CD4-positive, CD25-positive, alpha-beta regulatory T cell (primary cell): Measurements from ENCODE around the gene COL26A1. TPM values are rescaled to one million over a fixed set of nuclear protein-coding genes. Genes with fewer than 3 reads are reported as not detected.
A peak's percentile ranks its signal among the peaks of the same experiment; 100 is the strongest.
"Not testable (repeated sequence)": the region's sequence is repeated elsewhere in the genome, so short reads cannot be mapped to it uniquely, and the experiment has no call there.

Experiments
- ATAC-seq, 2 donors: fragments of 150-1000 bp; cut with Tn5 transposase; one replicate each; pipeline ENCODE4 v1.10.0; 2021; ENCODE audit warnings: low read depth in 2 of 2, moderate number of reproducible peaks in 2 of 2, moderate library complexity in 1 of 2
- DNase-seq, 3 donors: peaks; one replicate each; pipeline versions ENCODE4 v3.0.0 to v3.0.0-alpha.2; 2012 to 2022; ENCODE audit warnings: mixed read lengths in 1 of 3
- H3K27ac ChIP-seq: one replicate; pipeline ENCODE4 v1.7.0; 2013; ENCODE audit warnings: mild to moderate bottlenecking, low read length; ENCODE audit not compliant: insufficient read depth, poor library complexity, severe bottlenecking
- H3K27me3 ChIP-seq: one replicate; pipeline ENCODE4 v1.7.0; 2013; ENCODE audit warnings: low read length; ENCODE audit not compliant: control insufficient read depth, insufficient read depth
- H3K36me3 ChIP-seq: one replicate; pipeline ENCODE4 v1.7.0; 2013; ENCODE audit warnings: mild to moderate bottlenecking, low read length, moderate library complexity; ENCODE audit not compliant: control insufficient read depth, insufficient read depth
- H3K4me1 ChIP-seq: 2 replicates; pipeline ENCODE4 v1.7.0; 2013; ENCODE audit warnings: mild to moderate bottlenecking, low read length; ENCODE audit not compliant: insufficient read depth, control insufficient read depth, poor library complexity, severe bottlenecking
- H3K4me3 ChIP-seq: one replicate; pipeline ENCODE4 v1.7.0; 2013; ENCODE audit warnings: low read depth, mild to moderate bottlenecking, low read length, moderate library complexity
- H3K9me3 ChIP-seq, 2 experiments: 1 replicate in 1 of 2; 2 replicates in 1 of 2; pipeline ENCODE4 v1.7.0; 2013; ENCODE audit warnings: low read length in 2 of 2, mild to moderate bottlenecking in 1 of 2, moderate library complexity in 1 of 2; ENCODE audit not compliant: control insufficient read depth in 2 of 2
- H3K27ac Mint-ChIP-seq, 3 donors: one replicate each; pipeline ENCODE4 v1.8.0; 2020 to 2022; ENCODE audit warnings: mild to moderate bottlenecking in 3 of 3, mixed read lengths in 3 of 3, moderate library complexity in 2 of 3
- H3K27me3 Mint-ChIP-seq: one replicate; pipeline ENCODE4 v1.8.0; 2022; ENCODE audit warnings: mild to moderate bottlenecking, mixed read lengths
- H3K36me3 Mint-ChIP-seq: one replicate; pipeline ENCODE4 v1.8.0; 2020; ENCODE audit warnings: mixed read lengths
- H3K4me1 Mint-ChIP-seq, 4 donors: one replicate each; pipeline ENCODE4 v1.8.0; 2020 to 2022; ENCODE audit warnings: mixed read lengths in 4 of 4, mild to moderate bottlenecking in 1 of 4
- H3K4me3 Mint-ChIP-seq, 4 donors: one replicate each; pipeline ENCODE4 v1.8.0; 2020 to 2022; ENCODE audit warnings: mild to moderate bottlenecking in 4 of 4, mixed read lengths in 4 of 4, moderate library complexity in 3 of 4
- H3K9me3 Mint-ChIP-seq, 7 donors: one replicate each; pipeline ENCODE4 v1.8.0; 2020 to 2022; ENCODE audit warnings: mixed read lengths in 7 of 7, mild to moderate bottlenecking in 3 of 7, moderate library complexity in 2 of 7
- polyA plus RNA-seq, 4 donors: library from polyadenylated mRNA; unstranded; fragments of 300-500 nt; fragmentation: Illumina TruSeq; gene quantifications; one replicate each; pipeline ENCODE4 v1.2.3, GENCODE V29; 2021
- total RNA-seq: library from RNA; stranded (reverse); gene quantifications from one replicate; pipeline ENCODE4 v1.2.3, GENCODE V29; 2022

The COL26A1 gene
- total and polyA plus RNA-seq, 5 donors from 2014 or later = not detected

DNA sequence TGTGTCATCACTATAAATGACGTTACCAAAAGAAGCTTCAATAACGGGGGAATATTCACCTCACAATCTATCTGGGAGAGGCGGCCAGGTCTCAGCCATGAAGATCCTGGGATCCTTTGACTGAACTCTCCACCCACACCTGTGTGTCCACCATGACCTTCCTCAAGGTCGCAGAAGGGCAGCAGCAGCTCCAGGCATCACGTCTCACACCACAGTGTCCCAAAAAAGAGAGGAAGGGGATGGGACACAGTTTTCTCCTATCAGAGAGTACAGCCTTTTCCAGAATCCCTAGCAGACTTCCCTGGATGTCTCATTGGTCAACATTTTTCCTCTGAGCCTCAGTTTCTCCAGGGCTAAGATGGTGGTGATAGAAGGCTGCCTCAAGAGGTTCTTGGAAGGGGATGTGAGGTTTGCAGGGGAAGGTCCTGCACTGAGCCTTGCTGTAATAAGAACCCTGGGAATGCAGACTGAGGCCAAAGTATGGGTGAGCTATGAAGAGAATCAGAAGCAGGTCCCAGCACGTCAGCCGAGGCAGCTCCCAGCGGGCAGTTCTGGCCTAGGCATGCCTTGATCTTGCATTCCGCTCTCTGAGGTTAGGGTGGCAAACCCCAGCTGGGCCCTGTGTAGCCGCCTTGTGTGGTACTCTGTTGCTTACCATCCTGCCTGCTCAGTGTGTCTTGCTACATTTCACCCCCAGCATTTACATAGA is 63.8 kb downstream of the COL26A1 start:
- Mint-ChIP-seq H3K27ac (no peak overlapping the region), H3K4me3 (no peak overlapping the region), H3K4me1 (peaks cover 0 to 7% (median 5%) of the 10 kb centered on the region in 4 donors), H3K9me3 (peaks cover 0 to 2% (median 0%) of the 10 kb centered on the region in 7 donors), H3K27me3 (no peaks in the 10 kb centered on the region), H3K36me3 (no peaks in the 10 kb centered on the region)
- DNase-seq (no peak), ATAC-seq (no peak)
- no peak overlapping the region for H3K27ac ChIP-seq
- no peak overlapping the region for H3K4me3 ChIP-seq
- no peaks in the 10 kb centered on the region for H3K4me1 ChIP-seq
- H3K27me3 ChIP-seq = no peaks in the 10 kb centered on the region
- H3K36me3 ChIP-seq = no peaks in the 10 kb centered on the region
- no peaks in the 10 kb centered on the region for H3K9me3 ChIP-seq

DNA sequence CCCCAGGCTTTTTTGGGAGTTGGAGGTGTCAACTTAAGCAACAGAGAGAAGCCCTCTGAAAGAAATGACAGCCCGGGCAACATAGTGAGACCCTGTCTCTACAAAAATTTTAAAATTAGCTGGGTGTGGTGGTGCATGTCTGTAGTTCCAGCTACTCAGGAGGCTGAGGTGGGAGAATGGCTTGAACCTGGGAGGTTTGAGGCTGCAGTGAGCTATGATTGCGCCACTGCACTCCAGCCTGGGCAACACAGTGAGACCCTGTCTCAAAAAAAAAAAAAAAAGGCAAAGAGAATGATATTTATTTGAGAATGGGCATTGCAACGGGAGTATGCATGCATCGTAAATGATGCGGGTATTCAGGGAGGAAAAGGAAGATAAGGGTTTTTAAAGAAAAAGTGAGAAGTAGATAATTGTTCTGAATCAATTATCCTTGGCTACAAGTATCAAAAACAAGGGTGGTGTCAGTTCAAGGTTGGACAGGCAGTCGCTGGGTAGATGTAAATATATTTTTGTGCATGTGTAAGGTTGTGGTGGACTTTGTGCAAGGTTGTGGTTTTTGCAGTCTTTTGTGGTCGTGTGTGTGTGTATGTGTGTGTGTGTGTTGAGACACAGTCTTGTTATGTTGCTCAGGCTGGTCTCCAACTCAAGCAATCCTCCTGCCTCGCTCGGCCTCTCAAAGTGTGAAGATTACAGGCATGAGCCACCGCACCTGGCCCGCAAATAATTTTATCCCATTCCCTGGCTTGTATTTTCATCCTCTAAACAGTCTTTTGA is 65.6 kb downstream of the COL26A1 start:
- Histone ChIP-seq H3K4me1 (no peaks in the 10 kb centered on the region), H3K27ac (no peak overlapping the region), H3K27me3 (no peaks in the 10 kb centered on the region), H3K36me3 (no peaks in the 10 kb centered on the region), H3K9me3 (no peaks in the 10 kb centered on the region), H3K4me3 (no peak overlapping the region)
- H3K27me3 Mint-ChIP-seq = peaks cover 7% of the 10 kb centered on the region
- peaks cover 0 to 2% (median 0%) of the 10 kb centered on the region in 7 donors for H3K9me3 Mint-ChIP-seq
- DNase-seq (no peak), ATAC-seq (no peak)
- H3K36me3 Mint-ChIP-seq = no peaks in the 10 kb centered on the region
- no peak overlapping the region for H3K4me3 Mint-ChIP-seq
- peaks cover 0 to 7% (median 5%) of the 10 kb centered on the region in 4 donors for H3K4me1 Mint-ChIP-seq
- H3K27ac Mint-ChIP-seq = peak overlapping the region in 1 of 3 donors; percentile 78

DNA sequence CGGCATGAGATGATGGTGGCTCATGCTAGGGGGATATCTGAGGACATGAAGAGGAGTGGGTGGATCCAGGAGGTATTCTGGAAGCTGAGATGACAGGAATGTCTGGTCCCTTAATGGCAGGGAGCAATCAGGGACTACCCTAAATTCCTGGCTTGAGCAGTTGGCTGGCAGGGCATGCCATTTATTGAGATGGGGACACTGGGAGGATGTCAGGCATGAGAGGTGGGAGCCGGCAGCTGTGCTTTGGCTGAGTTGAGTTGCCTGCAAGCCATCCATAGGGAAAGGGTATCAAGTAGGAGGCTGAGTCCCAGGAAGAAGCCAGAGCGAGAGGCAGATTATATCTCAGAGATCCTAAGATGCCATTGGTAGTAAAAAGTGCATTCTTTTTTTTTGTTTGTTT is 69.6 kb downstream of the COL26A1 start:
- Mint-ChIP-seq H3K4me3 (no peak overlapping the region), H3K27ac (no peak overlapping the region), H3K27me3 (peaks cover 14% of the 10 kb centered on the region), H3K4me1 (peaks cover 0 to 7% (median 5%) of the 10 kb centered on the region in 4 donors), H3K9me3 (peaks cover 0 to 2% (median 0%) of the 10 kb centered on the region in 7 donors), H3K36me3 (no peaks in the 10 kb centered on the region)
- Histone ChIP-seq H3K27me3 (no peaks in the 10 kb centered on the region), H3K4me3 (no peak overlapping the region), H3K36me3 (no peaks in the 10 kb centered on the region), H3K4me1 (no peaks in the 10 kb centered on the region), H3K27ac (no peak overlapping the region), H3K9me3 (no peaks in the 10 kb centered on the region)
- DNase-seq = no peak
- ATAC-seq = no peak

DNA sequence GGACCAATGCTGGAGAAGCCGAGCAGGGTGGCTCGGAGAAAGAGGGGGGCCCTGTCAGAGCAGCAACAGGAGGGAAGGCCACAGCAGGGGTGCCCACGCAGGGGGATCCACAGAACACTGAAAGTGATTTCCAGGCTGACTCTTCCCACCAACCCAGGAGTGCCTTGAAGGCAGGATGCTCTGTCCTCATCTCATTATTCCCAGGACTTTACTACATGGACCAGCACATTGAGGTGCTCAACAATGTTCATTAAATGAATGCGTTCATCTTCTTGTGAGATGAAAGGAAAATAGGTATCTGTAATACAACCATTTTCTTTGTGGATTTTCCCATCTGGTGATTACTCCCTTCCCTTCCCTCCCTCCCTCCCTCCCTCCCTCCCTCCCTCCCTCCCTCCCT is 71.0 kb downstream of the COL26A1 start:
- Mint-ChIP-seq H3K4me3 (no peak overlapping the region), H3K27ac (no peak overlapping the region), H3K27me3 (peaks cover 19% of the 10 kb centered on the region), H3K36me3 (no peaks in the 10 kb centered on the region), H3K4me1 (peaks cover 0 to 5% (median 1%) of the 10 kb centered on the region in 4 donors), H3K9me3 (peaks cover 0 to 2% (median 0%) of the 10 kb centered on the region in 7 donors)
- DNase-seq = no peak
- Histone ChIP-seq H3K4me3 (no peak overlapping the region), H3K27me3 (no peaks in the 10 kb centered on the region), H3K27ac (no peak overlapping the region), H3K9me3 (no peaks in the 10 kb centered on the region), H3K4me1 (no peaks in the 10 kb centered on the region), H3K36me3 (no peaks in the 10 kb centered on the region)
- no peak for ATAC-seq

DNA sequence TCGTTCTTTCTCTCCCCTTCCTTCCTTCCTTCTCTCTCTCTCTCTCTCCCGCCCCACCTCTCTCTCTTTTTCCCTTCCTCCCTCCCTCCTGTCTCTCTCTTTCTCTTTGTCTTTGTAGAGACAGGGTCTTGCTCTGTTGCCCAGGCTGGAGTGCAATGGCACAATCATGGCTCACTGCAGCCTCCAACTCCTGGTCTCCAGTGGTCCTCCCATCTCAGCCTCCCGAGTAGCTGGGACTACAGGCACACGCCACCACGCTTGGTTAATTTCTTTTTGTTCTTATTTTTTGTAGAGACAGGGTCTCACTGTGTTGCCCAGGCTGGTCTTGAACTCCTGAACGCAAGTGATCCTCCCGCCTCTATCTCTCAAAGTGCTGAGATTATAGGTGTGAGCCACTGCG is 71.5 kb downstream of the COL26A1 start:
- not testable (repeated sequence) for ATAC-seq, H3K4me1 Mint-ChIP-seq, H3K27me3 ChIP-seq, H3K36me3 Mint-ChIP-seq, H3K4me3 ChIP-seq, H3K4me3 Mint-ChIP-seq, H3K4me1 ChIP-seq, H3K36me3 ChIP-seq, H3K9me3 Mint-ChIP-seq, H3K27ac Mint-ChIP-seq, H3K9me3 ChIP-seq, DNase-seq, H3K27ac ChIP-seq
- H3K27me3 Mint-ChIP-seq = peaks cover 24% of the 10 kb centered on the region

DNA sequence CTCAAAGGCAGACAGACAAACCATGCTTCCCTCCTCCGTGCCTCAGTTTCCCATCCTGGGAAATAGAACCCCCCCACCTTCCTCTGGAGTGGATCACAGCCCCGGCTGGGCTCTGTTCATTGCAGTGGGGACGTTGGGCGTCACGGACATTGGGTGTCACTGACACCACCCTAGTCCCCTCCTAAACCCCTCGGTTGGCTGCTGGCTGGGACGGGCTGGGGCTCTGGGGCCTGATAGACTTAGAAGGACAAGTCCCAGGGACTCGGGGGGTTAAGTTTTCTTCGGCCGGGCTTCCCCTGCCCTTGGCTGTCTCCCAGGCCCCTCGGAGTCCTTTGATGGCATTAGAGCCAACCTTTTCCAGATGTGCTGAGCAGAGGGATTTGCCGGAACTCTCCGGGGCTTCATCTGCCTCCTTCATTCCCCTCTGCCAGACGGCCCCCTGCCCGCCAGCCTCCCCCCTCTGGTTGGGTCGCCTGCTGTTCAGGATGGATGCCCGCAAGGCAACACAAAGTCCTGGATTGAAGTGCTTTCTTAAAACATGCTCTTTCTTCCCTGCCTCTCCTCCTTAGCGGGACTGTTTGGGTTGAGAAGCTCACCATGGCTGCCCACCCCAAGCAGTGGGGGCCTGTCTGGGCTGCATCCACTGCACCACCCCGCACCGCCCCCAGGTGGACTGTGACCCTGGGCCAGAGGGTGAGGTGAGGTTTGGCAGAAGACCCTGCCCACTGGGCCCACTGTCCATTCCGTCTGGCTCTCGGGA is 73.0 kb downstream of the COL26A1 start:
- no peaks in the 10 kb centered on the region for H3K4me1 ChIP-seq
- no peak overlapping the region for H3K4me3 ChIP-seq
- Mint-ChIP-seq H3K4me3 (no peak overlapping the region), H3K9me3 (peaks cover 0 to 2% (median 0%) of the 10 kb centered on the region in 7 donors), H3K27me3 (peaks cover 29% of the 10 kb centered on the region), H3K36me3 (no peaks in the 10 kb centered on the region), H3K27ac (no peak overlapping the region), H3K4me1 (peaks cover 0 to 3% (median 0%) of the 10 kb centered on the region in 4 donors)
- ATAC-seq = no peak
- no peak overlapping the region for H3K27ac ChIP-seq
- no peak for DNase-seq
- H3K9me3 ChIP-seq = no peaks in the 10 kb centered on the region
- H3K36me3 ChIP-seq = no peaks in the 10 kb centered on the region
- H3K27me3 ChIP-seq = no peaks in the 10 kb centered on the region

DNA sequence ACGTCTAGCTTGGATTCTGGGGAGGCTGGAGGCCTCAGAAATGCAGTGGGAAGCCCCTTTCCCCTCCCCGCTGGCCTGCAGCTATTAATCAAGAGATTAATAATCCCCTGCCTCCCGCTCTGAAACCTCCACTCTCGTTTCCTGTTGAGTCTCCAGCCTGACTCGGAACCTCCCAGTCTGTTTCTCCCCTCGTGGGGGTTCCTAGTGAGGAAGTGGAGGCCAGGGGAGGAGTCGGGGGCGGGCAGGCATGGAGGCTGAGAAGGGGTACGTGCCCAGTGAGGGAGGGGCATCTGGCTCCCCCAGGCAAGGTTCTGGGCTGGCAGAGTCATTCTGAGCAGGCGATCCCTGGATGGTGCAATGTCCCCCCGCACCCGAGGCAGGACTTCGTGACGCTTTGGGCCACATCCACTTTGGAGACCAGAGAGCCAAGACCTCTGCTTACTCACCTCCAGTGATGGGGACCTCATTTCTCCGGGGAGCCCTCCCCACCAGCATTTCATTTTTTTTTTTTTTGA is 73.6 kb downstream of the COL26A1 start:
- H3K9me3 ChIP-seq = no peaks in the 10 kb centered on the region
- H3K36me3 Mint-ChIP-seq = no peaks in the 10 kb centered on the region
- no peaks in the 10 kb centered on the region for H3K4me1 ChIP-seq
- no peaks in the 10 kb centered on the region for H3K36me3 ChIP-seq
- H3K4me3 Mint-ChIP-seq = no peak overlapping the region
- H3K9me3 Mint-ChIP-seq = peaks cover 0 to 2% (median 0%) of the 10 kb centered on the region in 7 donors
- DNase-seq (no peak), ATAC-seq (no peak)
- no peaks in the 10 kb centered on the region for H3K27me3 ChIP-seq
- H3K4me3 ChIP-seq = no peak overlapping the region
- H3K27me3 Mint-ChIP-seq = peaks cover 29% of the 10 kb centered on the region
- no peak overlapping the region for H3K27ac Mint-ChIP-seq
- peaks cover 0 to 3% (median 0%) of the 10 kb centered on the region in 4 donors for H3K4me1 Mint-ChIP-seq
- H3K27ac ChIP-seq = no peak overlapping the region
